PC-9 (cell line): Measurements from ENCODE around the gene RDH16. TPM values are rescaled to one million over a fixed set of nuclear protein-coding genes. Genes with fewer than 3 reads are reported as not detected.

Experiments used
- BruUV-seq: library from RNA; stranded (reverse); fragments of 400-500 nt; replicated peaks from 2 replicates; lab custom pipeline; 2021; lab: Mats Ljungman, UMichigan
- CTCF ChIA-PET: fragments of 300-600 bp; sonication (Branson Sonifier 250); formaldehyde crosslinking; loops from one replicate; lab custom pipeline; 2022; ENCODE audit warnings: antibody characterized with exemption; lab: Charles Lee
- POLR2A ChIA-PET: fragments of 300-600 bp; sonication (Branson Sonifier 250); formaldehyde crosslinking; loops from one replicate; lab custom pipeline; 2022; ENCODE audit warnings: antibody characterized with exemption; ENCODE audit not compliant: unreplicated experiment; lab: Charles Lee
- DNase-seq, 2 experiments: peaks; one replicate each; pipeline versions ENCODE4 v3.0.0 to v3.0.0-alpha.2; 2015 to 2022; ENCODE audit warnings: mixed read lengths in 1 of 2
- H2AFZ ChIP-seq: fragments of 200-600 bp; sonication (generic); 2 replicates; pipeline ENCODE4 v1.8.1; 2017; ENCODE audit warnings: antibody characterized with exemption
- H3F3A ChIP-seq: fragments of 200-600 bp; sonication (generic); 2 replicates; pipeline ENCODE4 v1.8.1; 2017; ENCODE audit warnings: antibody characterized with exemption, mild to moderate bottlenecking, low read depth; ENCODE audit not compliant: insufficient read depth
- H3K27ac ChIP-seq: fragments of 200-600 bp; sonication (generic); 2 replicates; pipeline ENCODE4 v1.6.1; 2016; ENCODE audit warnings: mixed run types
- H3K27me3 ChIP-seq: fragments of 200-600 bp; sonication (generic); 2 replicates; pipeline ENCODE4 v1.6.1; 2016; ENCODE audit warnings: low read depth, mixed run types; ENCODE audit not compliant: insufficient read depth
- H3K36me3 ChIP-seq: fragments of 200-600 bp; sonication (generic); 2 replicates; pipeline ENCODE4 v1.6.1; 2016; ENCODE audit warnings: low read depth, mixed run types
- H3K4me1 ChIP-seq: fragments of 200-600 bp; sonication (generic); replicated peaks from 2 replicates; pipeline ENCODE4 v1.6.1; 2016; ENCODE audit warnings: mixed run types; ENCODE audit not compliant: insufficient read depth
- H3K4me2 ChIP-seq: fragments of 200-600 bp; sonication (generic); 2 replicates; pipeline ENCODE4 v1.6.1; 2017; ENCODE audit warnings: mixed run types
- H3K4me3 ChIP-seq: fragments of 200-600 bp; sonication (generic); 2 replicates; pipeline ENCODE4 v1.6.1; 2016; ENCODE audit warnings: mixed run types
- H3K79me2 ChIP-seq: fragments of 200-600 bp; sonication (generic); 2 replicates; pipeline ENCODE4 v1.6.1; 2017; ENCODE audit warnings: low read depth, mixed run types
- H3K9me2 ChIP-seq: fragments of 200-600 bp; sonication (generic); 2 replicates; pipeline ENCODE4 v1.8.1; 2017; ENCODE audit warnings: mild to moderate bottlenecking; ENCODE audit not compliant: insufficient read depth
- H3K9me3 ChIP-seq: fragments of 200-600 bp; sonication (generic); 2 replicates; pipeline ENCODE4 v1.8.1; 2016; ENCODE audit warnings: low read depth; ENCODE audit not compliant: insufficient read depth
- H4K20me1 ChIP-seq: fragments of 200-600 bp; sonication (generic); 2 replicates; pipeline ENCODE4 v1.8.1; 2017; ENCODE audit not compliant: insufficient read depth
- EZH2 ChIP-seq: fragments of 200-600 bp; sonication (generic); IDR thresholded peaks from 2 replicates; pipeline ENCODE4 v1.8.0; 2017; ENCODE audit warnings: antibody characterized with exemption, low read depth
- intact Hi-C: fragments of 100-400 bp; cut with micrococcal nuclease; formaldehyde crosslinking; loops from one replicate; pipeline ENCODE4 v1.10.0; 2022; ENCODE audit not compliant: unreplicated experiment
- total RNA-seq: library from RNA; stranded (reverse); gene quantifications from 2 replicates; pipeline ENCODE4 v1.2.3, GENCODE V29; 2021
- TF ChIP-seq, protein P1 (sequence below): fragments of 200-600 bp; sonication (generic); conservative IDR thresholded peaks from 2 replicates; pipeline ENCODE4 v1.6.1; 2017; ENCODE audit warnings: mixed run types, antibody characterized with exemption, mild to moderate bottlenecking, moderate library complexity

Gene RDH16
- total RNA-seq, 1 experiment from 2014 or later = 0.79 TPM

DNA sequence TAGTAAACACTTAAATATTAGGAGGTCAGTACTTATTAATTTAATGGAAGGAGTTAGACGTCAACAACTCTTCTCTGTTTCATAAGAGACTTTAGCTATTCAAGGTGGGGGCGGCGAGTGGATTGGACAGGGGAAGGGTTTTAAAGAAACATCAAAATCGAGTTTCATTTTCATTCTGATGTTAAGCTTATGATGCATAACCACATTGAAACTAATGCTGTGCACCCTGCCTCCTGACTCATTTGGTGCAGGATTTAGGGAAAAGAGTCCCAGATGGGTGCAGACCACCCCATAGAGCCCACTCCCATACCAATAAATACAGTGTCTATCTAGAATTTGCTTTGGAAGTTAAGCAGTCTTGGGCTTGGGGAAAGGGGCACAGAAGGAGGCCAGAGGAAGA is 41.6 kb upstream of the RDH16 start:
- Histone ChIP-seq H3K4me3 (no peak overlapping the region), H3K9me3 (no peaks in the 10 kb centered on the region), H3K4me1 (no peaks in the 10 kb centered on the region), H3K36me3 (0 out of 2 replicates have a peak, but pooled peaks cover 8% of the 10 kb centered on the region), H3K27ac (no peak overlapping the region), H2AFZ (no peak overlapping the region), H3K27me3 (no peaks in the 10 kb centered on the region), H3K9me2 (no peaks in the 10 kb centered on the region), H3K79me2 (peaks cover 11% of the 10 kb centered on the region; the same call in 1 of the 2 replicates), H3K4me2 (no peak overlapping the region), H3F3A (0 out of 2 replicates have a peak, but pooled peaks cover 6% of the 10 kb centered on the region), H4K20me1 (peaks cover 11% of the 10 kb centered on the region; the same call in 1 of the 2 replicates)
- BruUV-seq = no TSS peak
- intact Hi-C loops = no loop called here
- POLR2A ChIA-PET = no interaction called here
- TF ChIP-seq, protein P1, sequence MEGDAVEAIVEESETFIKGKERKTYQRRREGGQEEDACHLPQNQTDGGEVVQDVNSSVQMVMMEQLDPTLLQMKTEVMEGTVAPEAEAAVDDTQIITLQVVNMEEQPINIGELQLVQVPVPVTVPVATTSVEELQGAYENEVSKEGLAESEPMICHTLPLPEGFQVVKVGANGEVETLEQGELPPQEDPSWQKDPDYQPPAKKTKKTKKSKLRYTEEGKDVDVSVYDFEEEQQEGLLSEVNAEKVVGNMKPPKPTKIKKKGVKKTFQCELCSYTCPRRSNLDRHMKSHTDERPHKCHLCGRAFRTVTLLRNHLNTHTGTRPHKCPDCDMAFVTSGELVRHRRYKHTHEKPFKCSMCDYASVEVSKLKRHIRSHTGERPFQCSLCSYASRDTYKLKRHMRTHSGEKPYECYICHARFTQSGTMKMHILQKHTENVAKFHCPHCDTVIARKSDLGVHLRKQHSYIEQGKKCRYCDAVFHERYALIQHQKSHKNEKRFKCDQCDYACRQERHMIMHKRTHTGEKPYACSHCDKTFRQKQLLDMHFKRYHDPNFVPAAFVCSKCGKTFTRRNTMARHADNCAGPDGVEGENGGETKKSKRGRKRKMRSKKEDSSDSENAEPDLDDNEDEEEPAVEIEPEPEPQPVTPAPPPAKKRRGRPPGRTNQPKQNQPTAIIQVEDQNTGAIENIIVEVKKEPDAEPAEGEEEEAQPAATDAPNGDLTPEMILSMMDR = no peak
- no peak for TF ChIP-seq EZH2
- CTCF ChIA-PET = no interaction called here
- no peak for DNase-seq

DNA sequence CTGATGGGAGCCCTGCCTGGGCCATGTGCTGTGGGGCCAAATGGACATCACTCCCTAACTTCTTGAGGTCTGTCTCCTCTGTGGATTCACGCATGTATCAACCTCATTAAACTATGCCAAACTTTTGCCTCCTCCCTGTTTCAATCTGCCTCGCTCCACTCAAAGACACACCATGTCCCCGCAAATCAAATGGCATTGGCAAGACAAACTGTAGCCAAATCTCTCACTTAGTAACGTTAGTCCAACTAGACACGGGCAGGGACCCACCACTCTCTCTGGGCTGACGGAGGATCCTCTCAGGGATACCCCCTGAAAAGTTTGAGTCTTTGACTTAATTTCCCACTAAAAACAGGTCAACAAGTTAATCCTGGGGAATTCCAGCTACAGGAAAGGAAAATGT is 40.9 kb upstream of the RDH16 start:
- Histone ChIP-seq H3K27me3 (no peaks in the 10 kb centered on the region), H3K4me3 (no peak overlapping the region), H3K4me2 (no peak overlapping the region), H4K20me1 (peaks cover 11% of the 10 kb centered on the region; the same call in 1 of the 2 replicates), H3K79me2 (peaks cover 11% of the 10 kb centered on the region; the same call in 1 of the 2 replicates), H2AFZ (no peak overlapping the region), H3K9me2 (no peaks in the 10 kb centered on the region), H3K4me1 (no peaks in the 10 kb centered on the region), H3F3A (0 out of 2 replicates have a peak, but pooled peaks cover 6% of the 10 kb centered on the region), H3K36me3 (0 out of 2 replicates have a peak, but pooled peaks cover 8% of the 10 kb centered on the region), H3K9me3 (no peaks in the 10 kb centered on the region), H3K27ac (no peak overlapping the region)
- DNase-seq = no peak
- intact Hi-C loops = no loop called here
- BruUV-seq = no TSS peak
- TF ChIP-seq EZH2 = no peak
- TF ChIP-seq, protein P1 = no peak
- ChIA-PET CTCF (no interaction called here), POLR2A (no interaction called here)

- Histone ChIP-seq H3K27me3 (no peaks in the 10 kb centered on the region), H3K9me2 (no peaks in the 10 kb centered on the region), H3K4me1 (no peaks in the 10 kb centered on the region), H3K4me3 (no peak overlapping the region), H3K79me2 (peaks cover 9% of the 10 kb centered on the region; the same call in 1 of the 2 replicates), H3K27ac (no peak overlapping the region), H3K36me3 (0 out of 2 replicates have a peak, but pooled peaks cover under 1% of the 10 kb centered on the region), H4K20me1 (peaks cover 8% of the 10 kb centered on the region; the same call in 1 of the 2 replicates), H3K4me2 (no peak overlapping the region), H3F3A (0 out of 2 replicates have a peak, but pooled peaks cover 6% of the 10 kb centered on the region), H2AFZ (no peak overlapping the region), H3K9me3 (no peaks in the 10 kb centered on the region)
- DNase-seq = no peak
- TF ChIP-seq, protein P1 = no peak
- no peak for TF ChIP-seq EZH2
- intact Hi-C loops = no loop called here
- POLR2A ChIA-PET = interaction anchor here (1.0 kb wide), 1 partner anchor 87 kb away, joined by 3 read pairs; no protein-coding TSS in a partner anchor
- no TSS peak for BruUV-seq
- CTCF ChIA-PET = interaction anchor here (0.6 to 0.8 kb wide), 2 partner anchors 115 to 802 kb away, joined by 5 to 6 read pairs; no protein-coding TSS in a partner anchor
Observed at GRCh38 chr12:56996793-56997545, 39.6 kb upstream of the RDH16 start.
